Activated CD8-positive, alpha-beta T cell treated with anti-CD3 and anti-CD28 coated beads for 36 hours (primary cell): Measurements from ENCODE around the gene CTBP1. TPM values are rescaled to one million over a fixed set of nuclear protein-coding genes. Genes with fewer than 3 reads are reported as not detected.

Experiments used
- ATAC-seq: fragments of 200-7000 bp; cut with Tn5 transposase; one replicate; pipeline ENCODE4 v1.10.0; 2021; ENCODE audit warnings: mild to moderate bottlenecking, moderate library complexity
- CTCF ChIA-PET: fragments of 350-600 bp; sonication (Branson Sonifier 250); formaldehyde crosslinking; loops from one replicate; lab custom pipeline; 2021; ENCODE audit warnings: antibody characterized with exemption; lab: Charles Lee
- POLR2A ChIA-PET: fragments of 350-600 bp; sonication (Branson Sonifier 250); formaldehyde crosslinking; loops from one replicate; lab custom pipeline; 2021; ENCODE audit warnings: antibody characterized with exemption; lab: Charles Lee
- DNase-seq: peaks from one replicate; pipeline ENCODE4 v3.0.0-alpha.2; 2020
- H3K27ac Mint-ChIP-seq: one replicate; pipeline ENCODE4 v1.8.0; 2021; ENCODE audit warnings: mild to moderate bottlenecking, mixed read lengths
- H3K27me3 Mint-ChIP-seq: one replicate; pipeline ENCODE4 v1.8.0; 2021; ENCODE audit warnings: mixed read lengths
- H3K36me3 Mint-ChIP-seq: one replicate; pipeline ENCODE4 v1.8.0; 2021; ENCODE audit warnings: low read depth, mixed read lengths
- H3K4me1 Mint-ChIP-seq: one replicate; pipeline ENCODE4 v1.8.0; 2021; ENCODE audit warnings: low read depth, mixed read lengths
- H3K4me3 Mint-ChIP-seq: one replicate; pipeline ENCODE4 v1.8.0; 2021; ENCODE audit warnings: mild to moderate bottlenecking, moderate library complexity, mixed read lengths
- H3K9me3 Mint-ChIP-seq: one replicate; pipeline ENCODE4 v1.8.0; 2021; ENCODE audit warnings: mixed read lengths
- intact Hi-C: fragments of 100-400 bp; cut with micrococcal nuclease; formaldehyde crosslinking; loops from one replicate; pipeline ENCODE4 v1.10.0; 2022
- total RNA-seq, 2 experiments: library from RNA; stranded (reverse); gene quantifications; one replicate each; pipeline ENCODE4 v1.2.3, GENCODE V29; 2021
- TF ChIP-seq, protein P1 (sequence below): fragments of 200-600 bp; IDR thresholded peaks from one replicate; pipeline ENCODE4 v1.8.0; 2022; ENCODE audit warnings: antibody characterized with exemption, mild to moderate bottlenecking

Gene CTBP1
- total RNA-seq, 2 experiments from 2014 or later, result 136 TPM

DNA sequence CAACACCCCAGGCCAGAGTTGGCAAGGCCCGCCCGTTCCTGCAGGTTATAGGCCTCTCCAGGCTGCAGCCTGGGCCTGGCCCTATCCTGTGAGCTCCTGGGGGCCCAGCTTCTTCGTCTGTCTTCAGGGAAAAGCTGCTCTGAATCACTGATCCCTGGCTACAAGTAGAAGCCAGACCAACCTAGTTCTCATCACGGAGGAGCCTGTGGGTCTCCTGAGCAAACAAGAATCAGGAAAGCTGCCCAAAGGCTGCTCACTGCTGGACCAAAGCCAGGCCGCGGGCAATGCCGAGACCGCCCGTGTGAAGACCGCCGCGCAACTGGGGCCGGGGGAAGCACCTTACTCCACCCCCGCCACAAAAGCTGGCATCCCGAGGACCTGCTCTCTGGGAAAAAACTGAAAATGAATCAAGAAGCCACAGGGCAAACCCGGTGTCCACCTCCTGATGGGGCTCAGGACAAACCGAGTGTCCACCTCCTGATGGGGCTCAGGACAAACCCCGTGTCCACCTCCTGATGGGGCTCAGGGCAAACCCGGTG lies 12.8 kb downstream of the CTBP1 start:
- intact Hi-C loops, result no loop called here
- Mint-ChIP-seq H3K4me3 (no peak overlapping the region), H3K9me3 (no peaks in the 10 kb centered on the region), H3K4me1 (peaks cover 2% of the 10 kb centered on the region), H3K27me3 (no peaks in the 10 kb centered on the region), H3K36me3 (peaks cover 15% of the 10 kb centered on the region), H3K27ac (no peak overlapping the region)
- no peak for ATAC-seq
- ChIA-PET POLR2A (interaction anchor here (1.1 to 1.3 kb wide), 2 partner anchors 9 to 10 kb away, joined by 3 to 4 read pairs; no protein-coding TSS in a partner anchor), CTCF (no interaction called here)
- TF ChIP-seq, protein P1, sequence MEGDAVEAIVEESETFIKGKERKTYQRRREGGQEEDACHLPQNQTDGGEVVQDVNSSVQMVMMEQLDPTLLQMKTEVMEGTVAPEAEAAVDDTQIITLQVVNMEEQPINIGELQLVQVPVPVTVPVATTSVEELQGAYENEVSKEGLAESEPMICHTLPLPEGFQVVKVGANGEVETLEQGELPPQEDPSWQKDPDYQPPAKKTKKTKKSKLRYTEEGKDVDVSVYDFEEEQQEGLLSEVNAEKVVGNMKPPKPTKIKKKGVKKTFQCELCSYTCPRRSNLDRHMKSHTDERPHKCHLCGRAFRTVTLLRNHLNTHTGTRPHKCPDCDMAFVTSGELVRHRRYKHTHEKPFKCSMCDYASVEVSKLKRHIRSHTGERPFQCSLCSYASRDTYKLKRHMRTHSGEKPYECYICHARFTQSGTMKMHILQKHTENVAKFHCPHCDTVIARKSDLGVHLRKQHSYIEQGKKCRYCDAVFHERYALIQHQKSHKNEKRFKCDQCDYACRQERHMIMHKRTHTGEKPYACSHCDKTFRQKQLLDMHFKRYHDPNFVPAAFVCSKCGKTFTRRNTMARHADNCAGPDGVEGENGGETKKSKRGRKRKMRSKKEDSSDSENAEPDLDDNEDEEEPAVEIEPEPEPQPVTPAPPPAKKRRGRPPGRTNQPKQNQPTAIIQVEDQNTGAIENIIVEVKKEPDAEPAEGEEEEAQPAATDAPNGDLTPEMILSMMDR, result no peak
- DNase-seq, result no peak

DNA sequence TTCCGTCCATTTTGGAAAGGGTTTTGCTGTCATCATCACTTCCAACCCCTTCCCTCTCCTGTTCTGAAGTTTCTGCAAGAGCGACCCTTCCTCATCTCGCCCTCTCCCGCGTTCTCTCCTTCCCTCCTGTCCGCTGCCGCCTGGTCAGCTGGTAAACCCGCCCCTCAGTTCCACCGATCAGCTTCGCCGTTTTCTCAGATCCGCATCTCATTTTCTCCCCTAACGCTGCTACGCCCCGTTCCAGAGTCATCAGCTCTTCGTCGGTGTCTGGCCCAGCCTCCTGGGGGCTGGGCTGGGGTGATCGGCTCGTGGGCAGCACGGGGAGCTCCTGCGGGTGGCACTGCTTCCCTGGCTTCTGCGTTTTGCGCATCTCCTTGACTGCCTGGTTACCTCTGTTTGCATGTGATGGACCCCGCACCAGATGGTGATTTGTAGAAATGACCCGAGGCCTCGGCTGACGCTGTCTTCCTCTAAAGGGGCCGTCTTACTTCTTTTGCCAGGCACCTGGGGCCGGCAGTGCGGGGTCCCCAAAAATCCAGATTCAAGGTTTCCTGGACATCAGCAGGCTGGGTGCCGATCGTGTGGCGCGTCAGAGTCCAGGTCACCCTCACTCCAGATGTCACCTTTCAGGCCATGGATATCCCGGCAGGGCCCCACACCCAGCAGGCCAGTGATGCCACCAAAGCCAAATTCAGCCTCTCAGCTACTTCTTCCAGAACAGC lies 13.4 kb downstream of the CTBP1 start:
- H3K4me1 Mint-ChIP-seq, result peaks cover 2% of the 10 kb centered on the region
- DNase-seq, result no peak
- intact Hi-C loops, result no loop called here
- CTCF ChIA-PET, result interaction anchor here (1.8 kb wide), 1 partner anchor 104 kb away, joined by 5 read pairs; no protein-coding TSS in a partner anchor
- ATAC-seq, result no peak
- POLR2A ChIA-PET, result interaction anchor here (1.1 to 1.3 kb wide), 2 partner anchors 9 to 11 kb away, joined by 3 to 4 read pairs; no protein-coding TSS in a partner anchor
- no peaks in the 10 kb centered on the region for H3K9me3 Mint-ChIP-seq
- no peaks in the 10 kb centered on the region for H3K27me3 Mint-ChIP-seq
- TF ChIP-seq, protein P1, result no peak
- no peak overlapping the region for H3K4me3 Mint-ChIP-seq
- no peak overlapping the region for H3K27ac Mint-ChIP-seq
- peaks cover 15% of the 10 kb centered on the region for H3K36me3 Mint-ChIP-seq

DNA sequence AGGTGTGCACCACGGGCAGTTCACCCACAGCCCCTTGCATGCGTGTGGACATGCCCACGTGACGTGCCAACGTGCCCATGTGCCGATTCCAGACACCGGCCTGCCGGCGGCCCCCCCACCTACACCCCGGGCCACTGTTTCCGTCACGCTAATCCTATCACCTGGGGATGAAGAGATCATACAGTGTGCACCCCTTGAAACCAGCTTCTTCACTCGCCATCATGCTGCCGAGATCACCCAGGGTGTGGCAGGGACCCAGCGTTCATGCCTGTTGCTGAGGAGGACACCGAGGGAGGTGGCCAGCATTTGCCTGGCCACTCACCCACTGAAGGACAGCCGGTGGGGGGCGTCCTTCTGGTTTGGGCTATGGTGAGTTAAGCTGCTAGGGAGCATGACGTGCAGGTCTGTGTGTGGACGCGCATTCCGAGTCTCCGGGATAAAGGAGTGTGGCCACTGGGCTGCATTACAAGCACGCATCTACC lies 14.1 kb downstream of the CTBP1 start:
- CTCF ChIA-PET, result interaction anchor here (1.6 to 1.8 kb wide), 2 partner anchors 13 to 103 kb away, joined by 3 to 5 read pairs; no protein-coding TSS in a partner anchor
- H3K36me3 Mint-ChIP-seq, result peaks cover 18% of the 10 kb centered on the region
- peaks cover 2% of the 10 kb centered on the region for H3K4me1 Mint-ChIP-seq
- intact Hi-C loops, result no loop called here
- no peak overlapping the region for H3K27ac Mint-ChIP-seq
- ATAC-seq (no peak), DNase-seq (no peak)
- POLR2A ChIA-PET, result interaction anchor here (1.0 to 1.2 kb wide), 2 partner anchors 18 to 69 kb away, joined by 4 read pairs; no protein-coding TSS in a partner anchor
- TF ChIP-seq, protein P1, result no peak
- no peaks in the 10 kb centered on the region for H3K9me3 Mint-ChIP-seq
- H3K27me3 Mint-ChIP-seq, result no peaks in the 10 kb centered on the region
- no peak overlapping the region for H3K4me3 Mint-ChIP-seq

DNA sequence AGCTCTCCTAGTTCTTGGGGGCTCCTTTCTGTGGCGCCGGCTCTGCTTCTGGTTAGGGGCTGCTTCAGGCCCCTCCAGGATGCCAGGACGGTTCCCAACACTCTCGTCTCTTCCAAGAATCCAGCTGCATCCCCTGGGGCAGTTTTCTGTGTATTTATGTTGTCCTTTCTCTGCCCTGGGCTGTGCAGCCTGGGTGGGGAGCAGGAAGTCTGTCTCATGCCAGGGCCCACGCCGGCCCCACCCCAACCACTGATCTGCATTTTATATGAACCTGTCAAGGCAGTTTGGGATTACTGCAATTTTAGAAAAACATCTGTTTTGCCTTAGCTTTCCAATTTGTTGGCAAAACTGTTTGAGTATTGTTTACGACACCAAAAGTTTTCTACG lies 14.6 kb downstream of the CTBP1 start:
- CTCF ChIA-PET, result interaction anchor here (0.6 to 1.8 kb wide), 4 partner anchors 13 to 103 kb away, joined by 3 to 5 read pairs (median 3); no protein-coding TSS in a partner anchor
- no peaks in the 10 kb centered on the region for H3K27me3 Mint-ChIP-seq
- intact Hi-C loops, result no loop called here
- H3K9me3 Mint-ChIP-seq, result no peaks in the 10 kb centered on the region
- DNase-seq (no peak), ATAC-seq (no peak)
- H3K4me1 Mint-ChIP-seq, result peaks cover 2% of the 10 kb centered on the region
- H3K27ac Mint-ChIP-seq, result no peak overlapping the region
- H3K36me3 Mint-ChIP-seq, result peaks cover 20% of the 10 kb centered on the region
- POLR2A ChIA-PET, result interaction anchor here (0.6 to 1.6 kb wide), 4 partner anchors 9 to 1388 kb away, joined by 3 to 4 read pairs (median 4); no protein-coding TSS in a partner anchor
- no peak overlapping the region for H3K4me3 Mint-ChIP-seq
- TF ChIP-seq, protein P1, result no peak
